Hindlimb muscle (tissue), 1 donor: ENCODE results near the gene ZNF320. TPM values are rescaled to one million over a fixed set of nuclear protein-coding genes. Genes with fewer than 3 reads are reported as not detected.

Experiments used
- polyA plus RNA-seq: library from polyadenylated mRNA; unstranded; fragments of 120-200 nt; gene quantifications from one replicate; pipeline ENCODE4 v1.2.1, GENCODE V29; 2013; ENCODE audit not compliant: insufficient read length

Gene ZNF320
- polyA plus RNA-seq, 1 donor = 20.3 TPM

Other genes with a start within 250 kb of the ZNF320 start
- gene ZNF611, start 162.6 kb downstream of the ZNF320 start, polyA plus RNA-seq = 7.3 TPM
- gene ZNF600, start 110.8 kb downstream of the ZNF320 start, polyA plus RNA-seq = 3.1 TPM
- gene ZNF28, start 76.0 kb downstream of the ZNF320 start, polyA plus RNA-seq = 8.4 TPM
- gene ZNF468, start 40.0 kb downstream of the ZNF320 start, polyA plus RNA-seq = 15.2 TPM
- 3.2 TPM for gene ZNF888, start 25.8 kb upstream of the ZNF320 start, polyA plus RNA-seq
- gene ZNF816, start 65.2 kb upstream of the ZNF320 start, polyA plus RNA-seq = 7.3 TPM
- gene ERVV-1, start 116.3 kb upstream of the ZNF320 start, polyA plus RNA-seq = not detected
- not detected for gene ERVV-2, start 147.1 kb upstream of the ZNF320 start, polyA plus RNA-seq
- 22.0 TPM for gene ZNF160, start 205.8 kb upstream of the ZNF320 start, polyA plus RNA-seq
- gene ZNF415, start 235.3 kb upstream of the ZNF320 start, polyA plus RNA-seq = 9.6 TPM